ENCODE data around the gene OSBPL6.

The OSBPL6 gene

GRCh38 chr2:178385595-178386148 is 191.4 kb downstream of the OSBPL6 start:
- no peak overlapping the region for H4K91ac ChIP-seq (ENCODE audit: low read length)
- H3K9ac ChIP-seq (ENCODE audit: low read length): no peak overlapping the region
- H3K9me3 ChIP-seq (ENCODE audit: control insufficient read depth, low read length): no peaks in the 10 kb centered on the region
- H2BK12ac ChIP-seq (ENCODE audit: low read length in 2 of 2): no peak overlapping the region
- H2BK5ac ChIP-seq (ENCODE audit: low read depth, low read length, poor library complexity, severe bottlenecking): no peak overlapping the region
- H2AFZ ChIP-seq (ENCODE audit: low read depth, low read length): no peak overlapping the region
- no peak overlapping the region for H3K4me3 ChIP-seq (ENCODE audit: insufficient read depth in 1 of 2, low read depth in 1 of 2, low read length in 2 of 2)
- no peak overlapping the region for H2BK15ac ChIP-seq (ENCODE audit: low read depth, poor library complexity, severe bottlenecking)
- H3K4me2 ChIP-seq (ENCODE audit: low read length, poor library complexity, severe bottlenecking): no peak overlapping the region
- DNase-seq: no peak
- H3K79me1 ChIP-seq (replicated peaks; ENCODE audit: low read length, poor library complexity, severe bottlenecking): no peaks in the 10 kb centered on the region
- H3K27me3 ChIP-seq (ENCODE audit: control insufficient read depth in 1 of 2, insufficient read depth in 1 of 2, low read length in 2 of 2): no peaks in the 10 kb centered on the region
- no peaks in the 10 kb centered on the region for H3K4me1 ChIP-seq (ENCODE audit: control insufficient read depth, insufficient read depth, low read depth, low read length)
- no peak overlapping the region for H3K23ac ChIP-seq (ENCODE audit: low read length in 2 of 2)
- no peak overlapping the region for H3K27ac ChIP-seq (ENCODE audit: low read length, poor library complexity, severe bottlenecking)
- H4K8ac ChIP-seq (ENCODE audit: low read length): no peak overlapping the region
- no peak overlapping the region for H2AK5ac ChIP-seq (ENCODE audit: low read length, severe bottlenecking)
- no peak overlapping the region for H2BK120ac ChIP-seq (ENCODE audit: low read depth, low read length)
- no peak overlapping the region for H3K4ac ChIP-seq (ENCODE audit: low read depth in 1 of 2, low read length in 2 of 2)
- no peak overlapping the region for H3K18ac ChIP-seq (ENCODE audit: low read depth in 1 of 2, low read length in 2 of 2)
- H3K36me3 ChIP-seq (ENCODE audit: control insufficient read depth in 1 of 2, insufficient read depth in 2 of 2, low read depth in 1 of 2, low read length in 2 of 2): peaks cover 0 to 15% of the 10 kb centered on the region in 2 experiments
- H3K14ac ChIP-seq (ENCODE audit: low read length in 2 of 2): no peak overlapping the region
- 100% methylated on average over 2 of the region's 4 CpGs for WGBS

- H3K4me1 ChIP-seq (ENCODE audit: control insufficient read depth, insufficient read depth, low read depth, low read length): no peaks in the 10 kb centered on the region
- no peak overlapping the region for H3K4me3 ChIP-seq (ENCODE audit: insufficient read depth in 1 of 2, low read depth in 1 of 2, low read length in 2 of 2)
- H3K27me3 ChIP-seq (ENCODE audit: control insufficient read depth in 1 of 2, insufficient read depth in 1 of 2, low read length in 2 of 2): no peaks in the 10 kb centered on the region
- no peak overlapping the region for H3K18ac ChIP-seq (ENCODE audit: low read depth in 1 of 2, low read length in 2 of 2)
- H2BK5ac ChIP-seq (ENCODE audit: low read depth, low read length, poor library complexity, severe bottlenecking): no peak overlapping the region
- no peak overlapping the region for H2AFZ ChIP-seq (ENCODE audit: low read depth, low read length)
- peaks cover 0 to 15% of the 10 kb centered on the region in 2 experiments for H3K36me3 ChIP-seq (ENCODE audit: control insufficient read depth in 1 of 2, insufficient read depth in 2 of 2, low read depth in 1 of 2, low read length in 2 of 2)
- peak; percentile 19 for DNase-seq
- no peaks in the 10 kb centered on the region for H3K9me3 ChIP-seq (ENCODE audit: control insufficient read depth, low read length)
- no peak overlapping the region for H3K14ac ChIP-seq (ENCODE audit: low read length in 2 of 2)
- H3K4ac ChIP-seq (ENCODE audit: low read depth in 1 of 2, low read length in 2 of 2): no peak overlapping the region
- no peak overlapping the region for H3K27ac ChIP-seq (ENCODE audit: low read length, poor library complexity, severe bottlenecking)
- H4K8ac ChIP-seq (ENCODE audit: low read length): no peak overlapping the region
- no peak overlapping the region for H3K9ac ChIP-seq (ENCODE audit: low read length)
- no CpG with 5 or more reads among the region's 1 CpG for WGBS
- H2BK15ac ChIP-seq (ENCODE audit: low read depth, poor library complexity, severe bottlenecking): no peak overlapping the region
- H2BK120ac ChIP-seq (ENCODE audit: low read depth, low read length): no peak overlapping the region
- H4K91ac ChIP-seq (ENCODE audit: low read length): no peak overlapping the region
- no peak overlapping the region for H2AK5ac ChIP-seq (ENCODE audit: low read length, severe bottlenecking)
- H3K79me1 ChIP-seq (replicated peaks; ENCODE audit: low read length, poor library complexity, severe bottlenecking): no peaks in the 10 kb centered on the region
- H3K4me2 ChIP-seq (ENCODE audit: low read length, poor library complexity, severe bottlenecking): no peak overlapping the region
- H3K23ac ChIP-seq (ENCODE audit: low read length in 2 of 2): no peak overlapping the region
- H2BK12ac ChIP-seq (ENCODE audit: low read length in 2 of 2): no peak overlapping the region
Observed at GRCh38 chr2:178386986-178387597, 192.8 kb downstream of the OSBPL6 start.

GRCh38 chr2:178388287-178388686 is 194.0 kb downstream of the OSBPL6 start:
- no peak overlapping the region for H4K91ac ChIP-seq (ENCODE audit: low read length)
- H3K27ac ChIP-seq (ENCODE audit: low read length, poor library complexity, severe bottlenecking): no peak overlapping the region
- no peak overlapping the region for H2BK120ac ChIP-seq (ENCODE audit: low read depth, low read length)
- H3K9me3 ChIP-seq (ENCODE audit: control insufficient read depth, low read length): no peaks in the 10 kb centered on the region
- no peak overlapping the region for H3K9ac ChIP-seq (ENCODE audit: low read length)
- no peak overlapping the region for H2BK15ac ChIP-seq (ENCODE audit: low read depth, poor library complexity, severe bottlenecking)
- peaks cover 0 to 12% of the 10 kb centered on the region in 2 experiments for H3K36me3 ChIP-seq (ENCODE audit: control insufficient read depth in 1 of 2, insufficient read depth in 2 of 2, low read depth in 1 of 2, low read length in 2 of 2)
- no peak overlapping the region for H3K18ac ChIP-seq (ENCODE audit: low read depth in 1 of 2, low read length in 2 of 2)
- H4K8ac ChIP-seq (ENCODE audit: low read length): no peak overlapping the region
- 85% methylated on average over 7 of the region's 7 CpGs for WGBS
- H2BK5ac ChIP-seq (ENCODE audit: low read depth, low read length, poor library complexity, severe bottlenecking): no peak overlapping the region
- no peak overlapping the region for H3K4ac ChIP-seq (ENCODE audit: low read depth in 1 of 2, low read length in 2 of 2)
- H2AK5ac ChIP-seq (ENCODE audit: low read length, severe bottlenecking): no peak overlapping the region
- H2BK12ac ChIP-seq (ENCODE audit: low read length in 2 of 2): no peak overlapping the region
- H3K23ac ChIP-seq (ENCODE audit: low read length in 2 of 2): no peak overlapping the region
- H3K4me3 ChIP-seq (ENCODE audit: insufficient read depth in 1 of 2, low read depth in 1 of 2, low read length in 2 of 2): no peak overlapping the region
- DNase-seq: no peak
- no peaks in the 10 kb centered on the region for H3K4me1 ChIP-seq (ENCODE audit: control insufficient read depth, insufficient read depth, low read depth, low read length)
- H3K27me3 ChIP-seq (ENCODE audit: control insufficient read depth in 1 of 2, insufficient read depth in 1 of 2, low read length in 2 of 2): no peaks in the 10 kb centered on the region
- no peak overlapping the region for H2AFZ ChIP-seq (ENCODE audit: low read depth, low read length)
- H3K4me2 ChIP-seq (ENCODE audit: low read length, poor library complexity, severe bottlenecking): no peak overlapping the region
- H3K79me1 ChIP-seq (replicated peaks; ENCODE audit: low read length, poor library complexity, severe bottlenecking): no peaks in the 10 kb centered on the region
- H3K14ac ChIP-seq (ENCODE audit: low read length in 2 of 2): peak overlapping the region in 1 of 2 experiments; percentile 87

GRCh38 chr2:178391701-178392100 is 197.4 kb downstream of the OSBPL6 start:
- H3K4me1 ChIP-seq (ENCODE audit: control insufficient read depth, insufficient read depth, low read depth, low read length): no peaks in the 10 kb centered on the region
- no peak overlapping the region for H2AFZ ChIP-seq (ENCODE audit: low read depth, low read length)
- no peak overlapping the region for H3K14ac ChIP-seq (ENCODE audit: low read length in 2 of 2)
- no peak overlapping the region for H2AK5ac ChIP-seq (ENCODE audit: low read length, severe bottlenecking)
- H2BK120ac ChIP-seq (ENCODE audit: low read depth, low read length): peak overlapping the region; percentile 19
- H3K23ac ChIP-seq (ENCODE audit: low read length in 2 of 2): no peak overlapping the region
- H3K4me2 ChIP-seq (ENCODE audit: low read length, poor library complexity, severe bottlenecking): no peak overlapping the region
- H3K18ac ChIP-seq (ENCODE audit: low read depth in 1 of 2, low read length in 2 of 2): no peak overlapping the region
- no peak overlapping the region for H2BK5ac ChIP-seq (ENCODE audit: low read depth, low read length, poor library complexity, severe bottlenecking)
- H4K91ac ChIP-seq (ENCODE audit: low read length): no peak overlapping the region
- no peaks in the 10 kb centered on the region for H3K36me3 ChIP-seq (ENCODE audit: control insufficient read depth in 1 of 2, insufficient read depth in 2 of 2, low read depth in 1 of 2, low read length in 2 of 2)
- H2BK12ac ChIP-seq (ENCODE audit: low read length in 2 of 2): no peak overlapping the region
- H3K79me1 ChIP-seq (replicated peaks; ENCODE audit: low read length, poor library complexity, severe bottlenecking): no peaks in the 10 kb centered on the region
- 89% methylated on average over 4 of the region's 4 CpGs for WGBS
- H3K4ac ChIP-seq (ENCODE audit: low read depth in 1 of 2, low read length in 2 of 2): no peak overlapping the region
- H3K9me3 ChIP-seq (ENCODE audit: control insufficient read depth, low read length): no peaks in the 10 kb centered on the region
- H3K27ac ChIP-seq (ENCODE audit: low read length, poor library complexity, severe bottlenecking): no peak overlapping the region
- H3K9ac ChIP-seq (ENCODE audit: low read length): no peak overlapping the region
- DNase-seq: no peak
- no peak overlapping the region for H4K8ac ChIP-seq (ENCODE audit: low read length)
- no peak overlapping the region for H3K4me3 ChIP-seq (ENCODE audit: insufficient read depth in 1 of 2, low read depth in 1 of 2, low read length in 2 of 2)
- no peak overlapping the region for H2BK15ac ChIP-seq (ENCODE audit: low read depth, poor library complexity, severe bottlenecking)
- no peaks in the 10 kb centered on the region for H3K27me3 ChIP-seq (ENCODE audit: control insufficient read depth in 1 of 2, insufficient read depth in 1 of 2, low read length in 2 of 2)

Data from mesenchymal stem cell (in vitro differentiated cells and primary cell).